B cell (primary cell): ENCODE measurements around the gene ADGRB2. TPM values are rescaled to one million over a fixed set of nuclear protein-coding genes. Genes with fewer than 3 reads are reported as not detected.

Experiments
- ATAC-seq: fragments of 200-7000 bp; cut with Tn5 transposase; one replicate; pipeline ENCODE4 v1.10.0; 2021; ENCODE audit warnings: low read depth, mild to moderate bottlenecking, moderate number of reproducible peaks, moderate library complexity
- CTCF ChIA-PET: fragments of 350-600 bp; sonication (Branson Sonifier 250); formaldehyde crosslinking; loops from one replicate; lab custom pipeline; 2021; ENCODE audit warnings: antibody characterized with exemption, inconsistent platforms; lab: Charles Lee
- POLR2A ChIA-PET: fragments of 350-600 bp; sonication (Branson Sonifier 250); formaldehyde crosslinking; loops from one replicate; lab custom pipeline; 2021; ENCODE audit warnings: antibody characterized with exemption; lab: Charles Lee
- DNase-seq: peaks from one replicate; pipeline ENCODE4 v3.0.0; 2013
- H2AFZ ChIP-seq: 2 replicates; pipeline ENCODE4 v1.6.1; 2012; ENCODE audit warnings: mild to moderate bottlenecking, low read depth, low read length; ENCODE audit not compliant: insufficient read depth, poor library complexity, severe bottlenecking
- H3K27ac ChIP-seq, 2 donors: 1 replicate in 1 of 2; 2 replicates in 1 of 2; pipeline ENCODE4 v1.5.1; 2012 to 2013; ENCODE audit warnings: low read length in 2 of 2, mild to moderate bottlenecking in 2 of 2, moderate library complexity in 1 of 2
- H3K27me3 ChIP-seq, 4 experiments: fragments of 200-600 bp in 1 of 4; sonication (generic) in 1 of 4; replicated peaks in 1 of 4; 1 replicate in 2 of 4; 2 replicates in 2 of 4; pipeline versions ENCODE4 v1.6.1 to v1.7.0; 2013 to 2016; ENCODE audit warnings: low read length in 3 of 4, mild to moderate bottlenecking in 2 of 4, mixed read lengths in 1 of 4, moderate library complexity in 1 of 4; ENCODE audit not compliant: insufficient read depth in 4 of 4, control insufficient read depth in 3 of 4; ENCODE audit errors: control extremely low read depth in 1 of 4
- H3K36me3 ChIP-seq, 2 experiments: replicated peaks in 1 of 2; 1 replicate in 1 of 2; 2 replicates in 1 of 2; pipeline versions ENCODE4 v1.6.1 to v1.7.1; 2013; ENCODE audit warnings: low read length in 1 of 2; ENCODE audit not compliant: insufficient read depth in 2 of 2, control insufficient read depth in 1 of 2; ENCODE audit errors: control extremely low read depth in 1 of 2, extremely low read depth in 1 of 2
- H3K4me1 ChIP-seq, 2 donors: fragments of 200-600 bp in 1 of 2; sonication (generic) in 1 of 2; 1 replicate in 1 of 2; 2 replicates in 1 of 2; pipeline versions ENCODE4 v1.5.1 to v1.6.1; 2013 to 2017; ENCODE audit warnings: low read length in 2 of 2; ENCODE audit not compliant: control insufficient read depth in 2 of 2, insufficient read depth in 2 of 2
- H3K4me2 ChIP-seq: replicated peaks from 2 replicates; pipeline ENCODE3; 2012; ENCODE audit warnings: mild to moderate bottlenecking, low read depth, low read length; ENCODE audit not compliant: poor library complexity, severe bottlenecking
- H3K4me3 ChIP-seq, 5 experiments: fragments of 200-600 bp in 1 of 5; sonication (generic) in 1 of 5; 1 replicate in 3 of 5; 2 replicates in 2 of 5; pipeline versions ENCODE4 v1.5.1 to v1.7.0; 2011 to 2016; ENCODE audit warnings: low read length in 4 of 5, mild to moderate bottlenecking in 4 of 5, low read depth in 2 of 5, control low read depth in 1 of 5, moderate library complexity in 1 of 5; ENCODE audit not compliant: insufficient read depth in 1 of 5; ENCODE audit errors: control extremely low read depth in 1 of 5, extremely low read depth in 1 of 5
- H3K79me2 ChIP-seq: fragments of 200-600 bp; sonication (generic); one replicate; pipeline ENCODE4 v1.6.0; 2016; ENCODE audit warnings: low read length; ENCODE audit not compliant: control insufficient read depth, insufficient read depth
- H3K9ac ChIP-seq: fragments of 200-600 bp; sonication (generic); 2 replicates; pipeline ENCODE4 v1.6.1; 2017; ENCODE audit warnings: mild to moderate bottlenecking, low read length, moderate library complexity
- H3K9me3 ChIP-seq, 3 donors: one replicate each; pipeline versions ENCODE4 v1.6.1 to v1.7.1; 2013; ENCODE audit warnings: low read length in 2 of 3; ENCODE audit not compliant: control insufficient read depth in 2 of 3, insufficient read depth in 1 of 3; ENCODE audit errors: control extremely low read depth in 1 of 3
- H4K20me1 ChIP-seq: 2 replicates; pipeline ENCODE4 v1.6.0; 2012; ENCODE audit warnings: mild to moderate bottlenecking, low read length; ENCODE audit not compliant: insufficient read depth, control insufficient read depth, poor library complexity, severe bottlenecking
- H3K27ac Mint-ChIP-seq: one replicate; pipeline ENCODE4 v1.8.0; 2021; ENCODE audit warnings: mixed read lengths
- H3K27me3 Mint-ChIP-seq: one replicate; pipeline ENCODE4 v1.8.0; 2021; ENCODE audit warnings: mixed read lengths
- H3K4me1 Mint-ChIP-seq: one replicate; pipeline ENCODE4 v1.8.0; 2021; ENCODE audit warnings: mixed read lengths
- H3K4me3 Mint-ChIP-seq: one replicate; pipeline ENCODE4 v1.8.0; 2021; ENCODE audit warnings: mixed read lengths
- H3K9me3 Mint-ChIP-seq: one replicate; pipeline ENCODE4 v1.8.0; 2022; ENCODE audit warnings: mixed read lengths; ENCODE audit not compliant: insufficient read depth
- EZH2 ChIP-seq: IDR thresholded peaks from 2 replicates; pipeline ENCODE4 v1.6.1; 2012; ENCODE audit warnings: borderline replicate concordance, low read depth, mild to moderate bottlenecking, moderate library complexity, low read length; ENCODE audit not compliant: insufficient read depth, poor library complexity, severe bottlenecking
- WGBS: methylation state at CpG from one replicate; pipeline ENCODE4 v1.1.5; 2013; ENCODE audit warnings: missing lambda C conversion rate; ENCODE audit not compliant: insufficient coverage; 5-methylcytosine and 5-hydroxymethylcytosine counted together
- intact Hi-C: fragments of 100-400 bp; cut with micrococcal nuclease; formaldehyde crosslinking; loops from one replicate; pipeline ENCODE4 v1.10.0; 2022
- polyA plus RNA-seq: library from polyadenylated mRNA; depleted of rRNA; stranded (reverse); fragments of >200 nt; gene quantifications from 2 replicates; pipeline ENCODE4 v1.2.3, GENCODE V29; 2012
- total RNA-seq, 2 donors: library from RNA; stranded (reverse); fragments of 120-200 nt in 1 of 2; gene quantifications; 1 replicate in 1 of 2; 2 replicates in 1 of 2; pipeline versions ENCODE4 v1.2.3 to v1.2.4, GENCODE V29; 2013 to 2022
- TF ChIP-seq, protein P1 (sequence below): fragments of 200-600 bp; IDR thresholded peaks from one replicate; pipeline ENCODE4 v1.8.0; 2022; ENCODE audit warnings: antibody characterized with exemption, mild to moderate bottlenecking

ADGRB2 gene
- total and polyA plus RNA-seq, 2 donors (not counting 1 experiment from before 2014, with no cell fraction given), result 1.9 to 2.7 TPM

DNA sequence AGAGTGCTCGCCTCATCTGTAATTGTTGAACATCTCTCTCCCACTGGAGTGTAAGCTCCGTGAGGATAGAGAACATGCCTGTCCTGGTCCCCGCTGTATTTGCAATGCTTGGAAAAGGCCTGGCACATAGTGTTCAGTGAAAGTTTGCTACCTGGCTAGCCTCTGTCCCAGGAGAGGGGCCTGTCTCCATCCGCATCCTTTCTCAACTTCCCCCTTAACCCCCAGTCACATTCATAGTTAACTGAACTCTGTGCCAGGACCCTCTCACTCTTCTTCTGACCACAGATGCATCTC, 36.5 kb upstream of the ADGRB2 start:
- no peaks in the 10 kb centered on the region for H4K20me1 ChIP-seq
- H3K4me2 ChIP-seq, result no peak overlapping the region
- peaks cover 0 to 13% (median 2%) of the 10 kb centered on the region in 4 experiments for H3K27me3 ChIP-seq
- Mint-ChIP-seq H3K4me1 (peaks cover 14% of the 10 kb centered on the region), H3K4me3 (no peak overlapping the region), H3K27me3 (peaks cover 20% of the 10 kb centered on the region), H3K27ac (no peak overlapping the region), H3K9me3 (no peaks in the 10 kb centered on the region)
- H3K4me3 ChIP-seq, result no peak overlapping the region
- H3K4me1 ChIP-seq, result peaks cover 9% of the 10 kb centered on the region in 2 donors
- H3K79me2 ChIP-seq, result no peaks in the 10 kb centered on the region
- no peak for TF ChIP-seq EZH2
- TF ChIP-seq, protein P1, sequence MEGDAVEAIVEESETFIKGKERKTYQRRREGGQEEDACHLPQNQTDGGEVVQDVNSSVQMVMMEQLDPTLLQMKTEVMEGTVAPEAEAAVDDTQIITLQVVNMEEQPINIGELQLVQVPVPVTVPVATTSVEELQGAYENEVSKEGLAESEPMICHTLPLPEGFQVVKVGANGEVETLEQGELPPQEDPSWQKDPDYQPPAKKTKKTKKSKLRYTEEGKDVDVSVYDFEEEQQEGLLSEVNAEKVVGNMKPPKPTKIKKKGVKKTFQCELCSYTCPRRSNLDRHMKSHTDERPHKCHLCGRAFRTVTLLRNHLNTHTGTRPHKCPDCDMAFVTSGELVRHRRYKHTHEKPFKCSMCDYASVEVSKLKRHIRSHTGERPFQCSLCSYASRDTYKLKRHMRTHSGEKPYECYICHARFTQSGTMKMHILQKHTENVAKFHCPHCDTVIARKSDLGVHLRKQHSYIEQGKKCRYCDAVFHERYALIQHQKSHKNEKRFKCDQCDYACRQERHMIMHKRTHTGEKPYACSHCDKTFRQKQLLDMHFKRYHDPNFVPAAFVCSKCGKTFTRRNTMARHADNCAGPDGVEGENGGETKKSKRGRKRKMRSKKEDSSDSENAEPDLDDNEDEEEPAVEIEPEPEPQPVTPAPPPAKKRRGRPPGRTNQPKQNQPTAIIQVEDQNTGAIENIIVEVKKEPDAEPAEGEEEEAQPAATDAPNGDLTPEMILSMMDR, result no peak
- CTCF ChIA-PET, result interaction anchor here (0.7 to 3.2 kb wide), 4 partner anchors 11 to 252 kb away, joined by 3 to 14 read pairs (median 4); no protein-coding TSS in a partner anchor
- H3K27ac ChIP-seq, result no peak overlapping the region
- no peak for DNase-seq
- 95% methylated on average over 4 of the region's 4 CpGs for WGBS
- intact Hi-C loops, result no loop called here
- no peaks in the 10 kb centered on the region for H3K36me3 ChIP-seq
- no peak overlapping the region for H2AFZ ChIP-seq
- ATAC-seq, result no peak
- H3K9ac ChIP-seq, result no peak overlapping the region
- no peaks in the 10 kb centered on the region for H3K9me3 ChIP-seq
- POLR2A ChIA-PET, result no interaction called here

DNA sequence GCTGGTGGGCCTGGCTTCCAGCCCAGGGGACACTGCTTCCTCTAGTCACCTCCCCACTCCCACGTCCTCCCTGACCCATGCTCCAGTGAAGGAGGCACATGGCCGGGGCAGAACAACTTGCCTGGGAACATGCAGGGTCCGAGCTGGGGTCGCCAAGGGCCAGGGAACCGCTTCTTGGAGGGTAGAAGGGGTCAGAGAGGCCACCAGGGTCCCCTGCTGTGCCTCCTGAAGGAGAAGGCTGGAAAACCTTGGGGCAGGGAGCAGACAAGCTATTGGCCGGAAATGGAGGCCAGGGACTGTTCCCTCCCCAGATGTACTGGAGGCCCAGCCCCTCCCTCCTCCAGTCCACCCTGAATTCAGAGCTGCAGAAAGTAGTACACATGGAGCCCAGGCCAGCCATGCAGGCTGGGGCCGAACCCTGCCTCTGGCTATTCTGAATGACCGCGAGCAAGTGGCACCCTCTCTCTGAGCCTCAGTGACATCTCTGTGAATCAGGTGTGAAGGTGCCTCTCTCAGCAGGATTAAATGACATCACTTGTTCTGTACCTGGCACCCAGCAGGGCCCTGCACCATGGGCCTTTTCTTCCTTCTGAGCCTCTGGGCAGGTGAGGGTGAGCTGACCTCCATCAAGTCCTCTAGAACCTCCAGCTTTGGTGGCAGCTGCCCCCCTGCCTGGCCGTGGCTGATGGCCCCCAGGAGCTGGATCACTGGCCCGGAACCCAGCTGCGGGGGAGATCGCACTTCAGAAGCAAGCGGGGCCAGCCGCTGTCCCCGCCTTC, 35.9 kb upstream of the ADGRB2 start:
- Histone ChIP-seq H3K27me3 (peaks cover 0 to 13% (median 2%) of the 10 kb centered on the region in 4 experiments), H4K20me1 (no peaks in the 10 kb centered on the region), H3K36me3 (no peaks in the 10 kb centered on the region), H2AFZ (no peak overlapping the region), H3K9ac (no peak overlapping the region), H3K9me3 (no peaks in the 10 kb centered on the region), H3K79me2 (no peaks in the 10 kb centered on the region), H3K4me3 (no peak overlapping the region), H3K27ac (no peak overlapping the region), H3K4me2 (no peak overlapping the region), H3K4me1 (peaks cover 9% of the 10 kb centered on the region in 2 donors)
- TF ChIP-seq, protein P1, result no peak
- TF ChIP-seq EZH2, result no peak
- H3K4me3 Mint-ChIP-seq, result no peak overlapping the region
- POLR2A ChIA-PET, result interaction anchor here (0.6 kb wide), 2 partner anchors 113 to 218 kb away, joined by 4 to 12 read pairs; no protein-coding TSS in a partner anchor
- ATAC-seq (no peak), DNase-seq (no peak)
- intact Hi-C loops, result no loop called here
- CTCF ChIA-PET, result interaction anchor here (0.7 to 3.2 kb wide), 5 partner anchors 11 to 251 kb away, joined by 3 to 14 read pairs (median 3); no protein-coding TSS in a partner anchor
- 81% methylated on average over 13 of the region's 16 CpGs for WGBS
- H3K4me1 Mint-ChIP-seq, result peaks cover 14% of the 10 kb centered on the region
- H3K9me3 Mint-ChIP-seq, result no peaks in the 10 kb centered on the region
- no peak overlapping the region for H3K27ac Mint-ChIP-seq
- H3K27me3 Mint-ChIP-seq, result peaks cover 21% of the 10 kb centered on the region
